ENCODE results near the gene LAMC1. TPM values are rescaled to one million over a fixed set of nuclear protein-coding genes. Genes with fewer than 3 reads are reported as not detected.

The LAMC1 gene
- total RNA-seq, 1 experiment from 2014 or later: 95.5 TPM

DNA sequence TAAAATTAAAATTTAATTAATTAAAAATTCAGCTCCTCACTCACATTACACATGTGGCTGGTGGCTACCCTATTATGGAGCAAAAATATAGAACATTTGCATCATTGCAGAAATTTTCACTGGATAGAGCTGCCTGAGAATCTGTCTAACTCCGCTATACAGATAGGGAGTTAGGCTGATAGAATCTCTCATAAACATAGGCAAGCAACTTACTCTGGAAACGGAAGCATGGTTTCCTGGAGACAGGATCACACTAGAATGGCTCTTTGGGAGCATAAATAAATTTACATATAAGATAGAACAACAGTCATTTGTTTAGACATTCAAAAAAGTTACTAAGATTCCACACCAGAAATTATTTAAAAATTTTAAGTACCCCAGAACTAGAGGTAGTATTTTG, 150.6 kb downstream of the LAMC1 start:
- TF ChIP-seq, protein P1, sequence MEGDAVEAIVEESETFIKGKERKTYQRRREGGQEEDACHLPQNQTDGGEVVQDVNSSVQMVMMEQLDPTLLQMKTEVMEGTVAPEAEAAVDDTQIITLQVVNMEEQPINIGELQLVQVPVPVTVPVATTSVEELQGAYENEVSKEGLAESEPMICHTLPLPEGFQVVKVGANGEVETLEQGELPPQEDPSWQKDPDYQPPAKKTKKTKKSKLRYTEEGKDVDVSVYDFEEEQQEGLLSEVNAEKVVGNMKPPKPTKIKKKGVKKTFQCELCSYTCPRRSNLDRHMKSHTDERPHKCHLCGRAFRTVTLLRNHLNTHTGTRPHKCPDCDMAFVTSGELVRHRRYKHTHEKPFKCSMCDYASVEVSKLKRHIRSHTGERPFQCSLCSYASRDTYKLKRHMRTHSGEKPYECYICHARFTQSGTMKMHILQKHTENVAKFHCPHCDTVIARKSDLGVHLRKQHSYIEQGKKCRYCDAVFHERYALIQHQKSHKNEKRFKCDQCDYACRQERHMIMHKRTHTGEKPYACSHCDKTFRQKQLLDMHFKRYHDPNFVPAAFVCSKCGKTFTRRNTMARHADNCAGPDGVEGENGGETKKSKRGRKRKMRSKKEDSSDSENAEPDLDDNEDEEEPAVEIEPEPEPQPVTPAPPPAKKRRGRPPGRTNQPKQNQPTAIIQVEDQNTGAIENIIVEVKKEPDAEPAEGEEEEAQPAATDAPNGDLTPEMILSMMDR (conservative IDR thresholded peaks at IDR 0.05; ENCODE audit: low read depth, low read length): no peak
- TF ChIP-seq EZH2 (IDR thresholded peaks at IDR 0.05; ENCODE audit: borderline replicate concordance, low read depth, low read length, poor library complexity, severe bottlenecking): no peak
- Histone ChIP-seq H3K9me3 (ENCODE audit: low read depth, low read length, poor library complexity, severe bottlenecking) (no peaks in the 10 kb centered on the region), H3K36me3 (ENCODE audit: insufficient read depth, low read length, poor library complexity, severe bottlenecking) (no peaks in the 10 kb centered on the region), H3K4me3 (ENCODE audit: low read depth, low read length, poor library complexity, severe bottlenecking) (no peak overlapping the region), H3K27me3 (replicated peaks; ENCODE audit: insufficient read depth, low read depth, low read length, poor library complexity) (no peaks in the 10 kb centered on the region), H3K4me1 (ENCODE audit: insufficient read depth, low read length, poor library complexity, severe bottlenecking) (no peaks in the 10 kb centered on the region), H3K27ac (ENCODE audit: low read depth, low read length, poor library complexity, severe bottlenecking) (no peak overlapping the region)
- no peak for DNase-seq (ENCODE audit: low spot score)
- ChIA-PET CTCF (no interaction called here), POLR2A (ENCODE audit: low non-redundant PET) (no interaction called here)
- BruUV-seq (replicated peaks): no TSS peak
- intact Hi-C loops (cut with micrococcal nuclease; ENCODE audit: unreplicated experiment): no loop called here

DNA sequence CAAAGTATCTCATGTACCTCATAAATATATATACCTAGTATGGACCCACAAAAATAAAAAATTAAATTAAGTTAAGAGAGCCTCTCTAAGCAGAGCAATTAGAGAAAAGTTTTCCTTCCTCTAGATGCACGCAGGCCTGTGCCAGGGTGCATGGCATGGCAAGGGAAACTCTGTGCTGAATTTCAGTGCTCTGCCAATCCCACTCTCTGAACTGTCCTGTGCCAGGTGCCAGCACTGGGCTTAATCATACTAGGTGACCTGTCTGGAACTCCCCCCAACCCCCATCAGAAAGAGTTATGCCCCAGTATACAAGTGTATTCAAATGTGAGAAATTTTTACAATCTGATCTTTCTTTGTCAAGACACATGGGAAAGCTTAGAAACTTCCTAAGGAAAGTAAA, 152.4 kb downstream of the LAMC1 start:
- ChIA-PET CTCF (no interaction called here), POLR2A (ENCODE audit: low non-redundant PET) (no interaction called here)
- H3K4me3 ChIP-seq (ENCODE audit: low read depth, low read length, poor library complexity, severe bottlenecking): no peak overlapping the region
- BruUV-seq (replicated peaks): no TSS peak
- H3K27me3 ChIP-seq (replicated peaks; ENCODE audit: insufficient read depth, low read depth, low read length, poor library complexity): no peaks in the 10 kb centered on the region
- H3K9me3 ChIP-seq (ENCODE audit: low read depth, low read length, poor library complexity, severe bottlenecking): no peaks in the 10 kb centered on the region
- TF ChIP-seq EZH2 (IDR thresholded peaks at IDR 0.05; ENCODE audit: borderline replicate concordance, low read depth, low read length, poor library complexity, severe bottlenecking): no peak
- TF ChIP-seq, protein P1 (conservative IDR thresholded peaks at IDR 0.05; ENCODE audit: low read depth, low read length): no peak
- no peaks in the 10 kb centered on the region for H3K36me3 ChIP-seq (ENCODE audit: insufficient read depth, low read length, poor library complexity, severe bottlenecking)
- peaks cover 7% of the 10 kb centered on the region for H3K4me1 ChIP-seq (ENCODE audit: insufficient read depth, low read length, poor library complexity, severe bottlenecking)
- intact Hi-C loops (cut with micrococcal nuclease; ENCODE audit: unreplicated experiment): no loop called here
- H3K27ac ChIP-seq (ENCODE audit: low read depth, low read length, poor library complexity, severe bottlenecking): no peak overlapping the region
- no peak for DNase-seq (ENCODE audit: low spot score)

DNA sequence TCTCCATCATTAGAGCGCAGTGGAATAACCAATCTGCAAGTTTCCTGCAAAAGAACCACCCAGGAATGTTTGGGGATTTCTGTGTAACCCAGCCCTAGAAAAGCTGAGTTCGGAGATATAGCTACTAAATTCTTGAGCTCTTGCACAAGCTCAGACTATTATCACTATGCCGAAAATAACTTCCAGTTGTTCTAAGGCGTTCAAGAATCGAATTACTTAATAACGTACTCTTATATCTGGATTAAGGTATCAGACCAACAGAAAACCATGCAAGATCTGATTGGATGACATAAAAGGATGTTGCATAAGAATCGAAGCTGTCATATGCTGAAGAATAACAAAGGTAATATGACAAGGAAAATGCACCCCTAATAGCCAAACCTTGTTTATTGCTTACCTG, 155.3 kb downstream of the LAMC1 start:
- peaks cover 13% of the 10 kb centered on the region for H3K4me1 ChIP-seq (ENCODE audit: insufficient read depth, low read length, poor library complexity, severe bottlenecking)
- no peak for DNase-seq (ENCODE audit: low spot score)
- intact Hi-C loops (cut with micrococcal nuclease; ENCODE audit: unreplicated experiment): no loop called here
- no peak overlapping the region for H3K27ac ChIP-seq (ENCODE audit: low read depth, low read length, poor library complexity, severe bottlenecking)
- no peaks in the 10 kb centered on the region for H3K27me3 ChIP-seq (replicated peaks; ENCODE audit: insufficient read depth, low read depth, low read length, poor library complexity)
- H3K4me3 ChIP-seq (ENCODE audit: low read depth, low read length, poor library complexity, severe bottlenecking): no peak overlapping the region
- no TSS peak for BruUV-seq (replicated peaks)
- no peak for TF ChIP-seq EZH2 (IDR thresholded peaks at IDR 0.05; ENCODE audit: borderline replicate concordance, low read depth, low read length, poor library complexity, severe bottlenecking)
- TF ChIP-seq, protein P1 (conservative IDR thresholded peaks at IDR 0.05; ENCODE audit: low read depth, low read length): no peak
- no peaks in the 10 kb centered on the region for H3K9me3 ChIP-seq (ENCODE audit: low read depth, low read length, poor library complexity, severe bottlenecking)
- ChIA-PET CTCF (no interaction called here), POLR2A (ENCODE audit: low non-redundant PET) (interaction anchor here (0.5 kb wide), 1 partner anchor 225 kb away, joined by 6 read pairs; no protein-coding TSS in a partner anchor)
- H3K36me3 ChIP-seq (ENCODE audit: insufficient read depth, low read length, poor library complexity, severe bottlenecking): no peaks in the 10 kb centered on the region

All from A673 (cell line).